CD4-positive, alpha-beta T cell treated with Interleukin-15 for 1 hour (primary cell): ENCODE results near the gene NCAPG2.

Experiments
- DNase-seq: peaks from one replicate; pipeline ENCODE4 v3.0.0-alpha.2; 2020

NCAPG2 gene

DNA sequence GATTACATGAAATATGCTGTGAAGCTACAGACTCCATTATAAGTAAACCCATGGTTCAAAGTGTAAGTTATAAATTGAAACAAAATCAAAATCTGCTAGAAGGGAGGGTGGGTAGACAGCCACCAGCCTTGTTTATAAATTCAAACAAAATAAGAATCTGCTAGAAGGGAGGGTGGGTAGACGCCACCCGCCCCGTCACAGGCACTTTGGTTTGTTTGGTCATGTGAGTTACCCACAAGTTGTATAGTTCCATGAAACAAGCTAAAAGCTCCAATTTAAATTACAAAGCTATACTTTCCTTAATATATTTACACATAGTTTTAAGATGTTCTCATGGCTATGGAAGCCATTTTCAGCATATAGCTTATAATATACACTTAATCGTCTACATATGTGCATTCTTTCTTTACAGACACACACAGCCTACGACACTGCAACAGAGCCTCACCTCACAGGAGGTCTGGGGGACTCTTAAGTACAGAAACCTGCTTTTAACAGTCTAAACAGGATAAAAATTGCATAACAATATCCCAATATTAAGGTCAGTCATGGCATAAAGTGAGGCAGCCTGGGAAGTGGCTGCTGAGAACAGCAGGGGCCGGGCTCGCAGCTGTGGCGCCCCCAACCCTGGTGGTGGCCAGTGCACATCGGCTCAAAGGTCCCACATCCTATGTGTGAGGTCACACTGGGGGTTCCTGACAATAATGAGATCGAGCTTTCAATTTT, 28.1 kb upstream of the NCAPG2 start:
- DNase-seq: no peak

DNA sequence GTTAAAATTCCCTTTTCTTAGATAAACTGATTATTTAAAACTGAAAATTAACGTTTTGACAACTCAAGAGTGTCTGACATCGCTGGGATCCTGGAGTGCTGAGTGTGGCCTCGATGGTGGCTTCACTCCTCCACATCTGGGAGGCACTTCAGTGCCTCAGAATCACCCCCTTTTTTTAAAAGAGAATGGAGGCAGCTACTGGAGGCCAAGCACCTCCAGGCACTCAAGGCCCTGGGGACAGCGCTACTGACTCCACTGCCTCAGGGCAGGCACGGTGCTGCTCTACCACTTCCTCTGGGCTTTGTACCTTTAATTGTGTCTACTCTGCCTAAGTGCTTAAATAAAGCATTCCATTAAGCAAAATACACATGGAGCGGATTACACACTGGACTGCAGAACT, 27.2 kb upstream of the NCAPG2 start:
- no peak for DNase-seq

DNA sequence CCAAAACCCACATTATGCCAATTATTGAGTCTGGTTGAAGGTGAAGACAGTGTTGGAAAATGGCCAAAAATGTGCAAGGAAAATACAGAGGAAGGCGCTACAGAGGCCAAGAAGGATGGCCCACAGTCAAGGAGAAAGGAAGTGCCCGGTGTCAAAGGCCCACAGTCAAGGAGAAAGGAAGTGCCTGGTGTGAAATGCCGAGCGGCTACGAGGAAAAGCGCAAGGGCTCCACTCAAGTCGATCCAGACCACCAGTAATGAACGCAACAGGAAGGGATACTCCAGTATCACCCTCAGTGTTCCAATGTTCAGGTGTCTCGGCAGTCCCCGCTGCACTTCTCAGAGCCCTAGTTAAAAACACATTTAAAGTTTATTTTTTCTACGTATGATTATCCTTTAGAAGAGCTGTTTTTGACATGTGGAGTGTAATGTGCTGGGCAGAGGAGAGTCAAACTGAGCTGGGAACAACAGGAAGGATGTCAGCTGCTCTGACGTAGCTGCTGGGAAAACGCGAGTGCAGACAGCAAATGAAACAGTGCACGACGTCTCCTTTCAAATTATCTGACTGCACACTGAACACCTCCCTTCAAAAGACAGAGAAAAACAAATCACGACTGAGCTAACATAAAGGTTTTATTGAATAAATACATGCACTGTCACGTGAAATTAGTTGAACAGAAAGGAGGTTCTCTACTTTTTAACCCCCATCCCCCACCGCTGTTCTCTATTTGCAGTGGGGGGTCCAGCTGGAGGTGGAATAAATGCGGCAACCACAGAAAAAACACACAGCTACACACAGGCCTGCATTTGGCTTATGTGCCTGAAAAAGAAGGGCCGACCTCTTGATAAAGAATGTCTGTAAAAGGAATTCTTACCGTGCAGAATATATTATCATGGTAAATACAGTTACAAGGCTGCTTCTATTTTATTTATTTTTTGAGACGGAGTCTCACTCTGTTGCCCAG, 26.1 kb upstream of the NCAPG2 start:
- no peak for DNase-seq

DNA sequence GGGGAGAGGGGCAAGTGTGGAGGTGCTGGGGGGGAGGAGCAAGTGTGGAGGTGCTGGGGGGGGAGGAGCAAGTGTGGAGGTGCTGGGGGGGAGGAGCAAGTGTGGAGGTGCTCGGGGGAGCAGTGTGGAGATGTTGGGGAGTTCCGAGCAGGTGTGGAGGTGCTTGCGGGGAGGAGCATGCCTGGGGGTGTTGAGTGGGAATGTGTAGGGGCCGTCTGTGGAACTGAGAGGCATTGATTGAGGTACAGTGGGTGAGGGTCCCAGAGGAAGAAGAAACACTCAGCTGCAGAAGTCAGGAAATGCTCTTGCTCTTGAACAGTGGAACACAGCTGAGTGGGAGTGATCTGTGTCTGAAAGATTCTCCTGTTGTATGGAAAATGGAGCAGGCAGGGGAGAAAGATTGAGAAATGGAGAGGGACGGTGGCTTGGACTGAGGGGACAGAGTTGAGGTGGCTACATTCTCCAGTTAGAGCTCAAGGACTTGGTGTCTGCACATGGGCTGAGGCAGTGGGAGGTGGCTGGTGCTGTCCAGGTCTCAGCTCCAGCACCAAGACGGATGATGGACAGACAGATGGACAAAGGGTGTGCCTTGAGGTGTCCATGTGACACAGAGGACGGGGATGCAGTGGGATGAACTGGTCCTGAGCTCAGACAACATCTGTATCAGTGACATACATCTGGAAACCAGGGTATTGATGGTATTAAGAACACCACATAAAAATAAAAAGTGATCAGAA, 25.2 kb upstream of the NCAPG2 start:
- DNase-seq: no peak

DNA sequence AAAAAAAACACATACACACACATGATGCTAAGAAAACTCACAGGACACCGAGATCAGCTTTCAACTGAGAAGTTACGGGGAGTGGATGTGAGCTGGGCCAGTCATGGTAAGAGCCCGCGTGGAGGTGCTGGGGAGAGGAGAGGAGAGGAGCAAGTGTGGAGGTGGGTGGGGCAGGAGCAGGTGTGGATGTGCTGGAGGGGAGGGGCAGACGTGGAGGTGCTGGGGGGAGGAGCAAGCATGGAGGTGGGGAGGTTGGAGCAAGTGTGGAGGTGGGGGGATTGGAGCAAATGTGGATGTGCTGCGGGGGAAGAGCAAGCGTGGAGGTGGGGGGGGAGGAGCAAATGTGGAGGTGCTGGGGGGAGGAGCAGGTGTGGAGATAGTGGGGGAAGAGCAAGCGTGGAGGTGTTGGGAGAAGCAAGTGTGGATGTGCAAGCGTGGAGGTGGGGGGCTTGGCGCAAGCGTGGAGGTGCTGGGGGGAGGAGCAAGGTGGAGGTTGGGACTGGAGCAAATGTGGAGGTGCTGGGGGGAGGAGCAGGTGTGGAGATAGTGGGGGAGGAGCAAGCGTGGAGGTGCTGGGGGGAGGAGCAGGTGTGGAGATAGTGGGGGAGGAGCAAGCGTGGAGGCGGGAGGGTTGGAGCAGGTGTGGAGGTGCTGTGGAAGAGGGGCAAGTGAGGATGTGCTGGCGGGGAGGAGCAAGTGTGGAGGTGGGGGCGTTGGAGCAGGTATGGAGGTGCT, 24.5 kb upstream of the NCAPG2 start:
- no peak for DNase-seq

DNA sequence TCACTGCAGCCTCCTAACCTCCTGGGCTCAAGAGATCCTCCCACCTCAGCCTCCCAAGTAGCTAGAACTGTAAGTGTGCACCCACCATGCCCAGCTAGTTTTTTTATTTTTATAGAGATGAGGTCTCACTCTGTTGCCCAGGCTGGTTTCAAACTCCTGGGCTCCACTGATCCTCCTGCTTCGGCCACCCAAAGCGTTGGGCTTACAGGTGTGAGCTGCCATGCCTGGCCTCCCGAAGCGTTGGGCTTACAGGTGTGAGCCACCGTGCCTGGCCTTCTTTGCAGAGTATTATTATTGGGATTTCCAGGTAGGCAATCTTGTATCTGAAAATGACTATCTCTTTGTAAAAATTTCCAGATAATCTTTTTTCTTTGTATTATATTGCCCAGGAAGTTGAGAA, 23.1 kb upstream of the NCAPG2 start:
- no peak for DNase-seq

DNA sequence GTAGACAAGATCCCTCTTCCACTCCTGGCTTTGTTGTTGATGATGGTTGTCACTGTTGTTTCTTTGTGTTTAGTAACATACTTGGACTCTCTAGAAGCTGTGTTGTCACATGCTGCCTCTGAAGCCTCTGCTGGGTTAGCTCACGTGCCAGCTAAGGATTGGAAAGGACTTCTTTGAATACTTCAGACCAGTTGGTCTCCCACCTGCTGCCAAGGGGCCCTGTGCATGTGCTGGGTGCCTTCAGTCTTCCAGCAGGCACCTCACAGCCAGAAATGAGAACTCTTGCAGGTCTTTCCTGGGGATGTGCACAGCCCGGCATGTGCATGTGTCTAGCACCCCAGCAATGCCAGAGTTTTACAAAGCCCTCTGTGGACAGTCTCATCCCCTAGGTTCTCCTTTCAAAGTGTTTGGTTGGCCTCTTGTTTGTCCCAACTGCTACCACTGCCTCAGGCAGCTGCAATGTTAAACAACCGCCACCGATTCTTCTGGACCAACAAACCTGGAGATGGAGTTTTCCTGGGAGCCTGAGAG, 21.7 kb upstream of the NCAPG2 start:
- DNase-seq: no peak

DNA sequence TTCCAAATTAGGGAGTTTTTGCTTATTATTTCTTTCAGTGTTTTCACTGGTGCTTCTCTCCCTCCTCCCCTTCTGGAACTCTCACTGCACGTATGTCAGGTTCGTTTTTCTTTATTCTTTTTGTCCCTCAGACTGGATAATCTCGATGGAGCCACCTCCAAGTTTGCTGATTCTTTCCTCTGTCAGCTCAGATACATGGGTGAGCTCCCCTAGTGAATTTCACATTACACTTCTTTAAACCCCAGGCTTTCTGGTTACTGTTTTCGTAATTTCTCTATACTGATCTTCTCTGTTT, 20.8 kb upstream of the NCAPG2 start:
- no peak for DNase-seq

DNA sequence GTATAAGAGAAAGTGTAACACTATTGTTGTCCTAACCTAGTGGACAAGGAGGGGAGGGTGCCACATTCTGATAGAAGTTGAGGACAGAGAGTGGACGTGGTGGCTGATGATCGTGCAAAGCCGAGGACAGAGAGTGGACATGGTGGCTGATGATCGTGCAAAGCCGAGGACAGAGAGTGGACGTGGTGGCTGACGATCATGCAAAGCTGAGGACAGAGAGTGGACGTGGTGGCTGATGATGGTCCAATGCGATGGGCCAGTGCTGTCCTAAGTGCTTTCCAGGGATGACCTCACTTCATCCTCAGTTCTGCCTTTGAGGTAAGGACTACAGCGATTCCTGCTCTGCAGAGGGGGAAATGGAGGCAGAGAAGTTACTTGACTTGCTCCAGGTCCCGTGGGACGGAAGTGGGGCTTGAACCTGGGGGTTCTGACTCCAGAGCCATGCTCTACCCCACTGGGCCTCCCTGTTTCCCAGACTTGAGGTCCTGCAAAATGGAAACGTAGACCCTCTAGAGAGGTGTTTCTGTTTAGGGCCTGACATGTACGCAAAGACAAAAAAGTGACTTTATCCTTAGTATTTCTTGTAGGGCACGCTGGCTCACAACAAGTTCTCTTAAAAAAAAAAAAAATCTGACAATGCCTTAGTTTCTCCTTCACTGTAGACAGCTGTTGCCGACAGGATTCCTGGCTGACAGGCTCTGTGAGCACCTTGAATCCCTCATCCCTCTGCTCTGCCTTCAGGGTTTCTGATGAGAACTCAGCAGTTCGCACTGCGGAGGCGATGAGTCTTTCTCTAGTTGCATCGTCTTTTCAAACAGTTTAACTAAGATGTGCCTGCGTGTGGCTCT, 20.3 kb upstream of the NCAPG2 start:
- DNase-seq: no peak

DNA sequence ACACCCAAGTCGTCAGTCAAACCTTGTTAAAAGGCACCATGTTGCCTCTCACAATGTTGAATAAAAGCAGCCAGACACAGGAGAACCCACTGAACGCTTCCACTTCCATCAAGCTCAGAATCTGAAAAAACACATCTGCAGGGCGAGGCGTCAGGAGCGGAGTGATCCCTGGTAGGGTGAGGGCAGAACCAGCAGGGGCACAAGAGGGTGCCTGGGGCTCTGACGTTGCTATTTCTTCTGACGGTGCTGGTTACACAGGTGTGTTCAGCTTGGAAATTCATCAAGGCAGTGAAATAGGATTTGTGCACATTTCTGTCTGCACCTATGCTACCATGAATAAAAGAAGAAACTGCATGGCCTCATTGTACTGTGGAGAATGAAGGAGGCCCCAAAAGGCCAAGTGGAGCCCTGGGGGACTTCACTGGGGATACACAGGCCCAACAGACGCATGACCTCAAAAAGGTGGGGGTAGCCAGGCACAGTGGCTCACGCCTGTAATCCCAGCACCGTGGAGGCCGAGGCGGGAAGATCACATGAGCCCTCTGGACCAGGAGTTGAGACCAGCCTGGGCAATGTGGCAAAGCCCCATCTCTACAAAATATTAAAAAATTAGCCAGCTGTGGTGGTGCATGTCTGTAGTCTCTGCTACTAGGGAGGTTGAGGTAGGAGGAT, 19.2 kb upstream of the NCAPG2 start:
- no peak for DNase-seq

DNA sequence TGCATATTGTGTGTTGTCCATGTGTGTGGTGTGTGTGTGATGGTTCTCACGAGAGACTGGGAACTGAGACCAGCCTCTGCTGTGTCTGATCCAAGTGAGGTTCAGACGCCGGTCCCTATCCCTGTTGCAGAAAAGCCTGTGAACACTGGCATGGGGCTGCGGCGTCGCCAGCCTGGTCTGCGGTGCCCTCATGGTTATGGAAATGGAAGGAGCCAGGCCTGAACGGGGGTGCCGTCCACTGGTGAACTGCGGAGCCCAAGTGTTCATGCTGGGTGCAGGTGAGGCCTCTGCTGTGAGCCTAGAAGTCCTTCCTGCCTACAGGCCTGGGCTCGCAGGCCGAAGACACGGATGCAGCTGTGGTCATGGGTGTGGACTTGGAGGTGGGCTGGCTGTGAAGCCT, 18.7 kb upstream of the NCAPG2 start:
- no peak for DNase-seq

DNA sequence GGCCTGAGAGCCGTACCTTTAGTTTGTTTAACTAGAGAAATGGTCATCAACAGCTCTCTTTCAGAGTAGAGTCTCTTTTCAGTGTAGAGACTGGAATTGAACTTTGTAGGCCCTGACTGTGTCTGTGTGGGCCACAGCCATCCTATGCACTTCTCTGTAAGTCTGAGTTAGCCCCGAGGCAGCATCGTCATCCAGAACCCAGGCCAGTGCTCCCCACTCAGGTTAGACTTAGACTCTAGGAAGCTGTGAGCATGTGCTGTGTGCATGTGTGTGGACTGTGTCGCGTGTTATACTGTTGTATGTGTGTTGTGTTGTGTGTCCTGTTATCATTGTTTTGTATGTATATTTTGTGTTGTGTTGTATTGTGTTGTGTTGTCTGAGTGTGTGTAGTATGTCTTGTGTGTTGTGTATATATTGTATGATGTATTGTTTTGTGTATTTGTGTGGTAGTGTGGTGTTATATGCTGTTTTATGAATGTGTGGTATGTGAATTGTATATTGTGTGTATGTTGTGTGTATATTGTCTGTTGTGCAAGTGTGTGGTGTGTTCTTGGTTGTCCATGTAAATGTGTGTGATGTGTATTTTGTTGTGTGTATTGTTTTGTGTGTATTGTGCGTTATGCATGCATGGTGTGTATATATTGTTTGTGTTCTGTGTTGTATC, 18.1 kb upstream of the NCAPG2 start:
- DNase-seq: no peak

DNA sequence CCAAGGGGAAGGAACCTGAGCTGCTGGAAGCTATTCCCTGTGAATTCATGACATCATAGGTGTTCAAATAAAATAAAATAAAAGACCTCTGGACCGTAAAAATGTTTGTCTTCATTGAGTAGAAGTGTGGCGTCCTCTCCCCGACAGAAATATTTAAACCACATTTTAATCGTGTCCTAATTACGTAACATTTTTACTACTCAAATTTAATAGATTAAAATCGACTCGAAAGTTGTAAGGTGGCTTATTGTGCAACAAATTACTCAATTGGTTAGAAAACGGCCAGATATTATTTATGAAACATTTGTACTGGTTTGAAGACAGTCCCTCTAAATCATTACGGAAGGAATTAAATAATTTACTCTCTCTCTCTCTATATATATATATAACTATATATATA, 15.5 kb upstream of the NCAPG2 start:
- DNase-seq: no peak

DNA sequence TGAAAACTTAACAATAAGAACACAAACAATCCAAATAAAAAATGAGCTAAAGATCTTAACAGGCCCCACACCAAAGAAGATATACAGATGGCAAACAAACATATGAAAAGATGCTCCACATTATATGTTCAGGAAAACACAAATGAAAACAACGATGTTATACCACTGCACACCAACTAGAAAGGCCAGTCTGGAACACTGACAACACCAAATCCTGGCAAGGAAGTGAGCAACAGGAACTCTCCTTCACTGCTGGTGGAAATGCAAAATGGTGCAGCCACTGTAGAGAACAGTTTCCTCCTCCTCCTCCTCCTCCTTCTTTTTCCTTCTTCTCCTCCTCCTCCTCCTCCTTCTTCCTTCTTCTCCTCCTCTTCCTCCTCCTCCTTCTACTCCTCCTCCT, 12.2 kb upstream of the NCAPG2 start:
- no peak for DNase-seq

DNA sequence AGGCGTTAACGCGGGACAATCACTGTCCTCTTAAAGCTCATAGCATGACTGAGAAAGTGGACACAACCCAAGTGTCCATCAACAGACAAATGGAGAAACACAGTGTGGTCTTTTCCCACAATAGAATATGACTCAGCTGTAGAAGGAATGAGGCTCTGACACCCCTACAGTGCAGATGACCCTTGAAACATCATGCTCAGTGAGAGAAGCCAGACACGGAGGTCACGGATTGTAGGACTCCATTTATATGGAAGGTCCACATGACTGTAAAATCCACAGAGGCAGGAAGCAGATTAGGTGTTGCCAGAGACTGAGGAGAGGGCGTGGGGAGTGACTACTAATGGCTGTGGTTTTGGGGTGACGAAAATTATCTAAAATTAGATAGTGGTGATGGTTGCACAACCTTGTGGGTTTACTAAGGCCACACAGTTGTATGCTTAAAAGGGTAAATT, 6.1 kb upstream of the NCAPG2 start:
- peak; percentile 69 for DNase-seq

DNA sequence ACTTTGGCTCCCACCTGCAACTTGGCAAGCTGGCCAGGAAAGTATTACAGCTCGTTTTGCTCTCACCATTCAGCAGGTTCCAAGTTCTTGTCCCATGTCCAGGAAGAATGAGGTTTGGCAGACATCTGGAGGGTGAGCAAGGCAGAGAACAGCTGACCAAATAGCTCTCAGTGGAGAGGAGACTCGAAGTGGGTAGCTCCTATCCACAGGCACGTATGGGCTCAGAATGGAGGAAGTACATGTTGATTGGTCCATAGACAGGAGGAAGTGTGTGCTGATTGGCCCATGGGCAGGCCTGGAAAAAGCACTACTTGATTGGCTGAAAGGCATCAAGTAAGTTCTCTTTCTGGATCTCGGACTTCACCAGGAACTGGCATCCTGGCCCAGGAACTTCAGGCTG, 3.0 kb upstream of the NCAPG2 start:
- no peak for DNase-seq

DNA sequence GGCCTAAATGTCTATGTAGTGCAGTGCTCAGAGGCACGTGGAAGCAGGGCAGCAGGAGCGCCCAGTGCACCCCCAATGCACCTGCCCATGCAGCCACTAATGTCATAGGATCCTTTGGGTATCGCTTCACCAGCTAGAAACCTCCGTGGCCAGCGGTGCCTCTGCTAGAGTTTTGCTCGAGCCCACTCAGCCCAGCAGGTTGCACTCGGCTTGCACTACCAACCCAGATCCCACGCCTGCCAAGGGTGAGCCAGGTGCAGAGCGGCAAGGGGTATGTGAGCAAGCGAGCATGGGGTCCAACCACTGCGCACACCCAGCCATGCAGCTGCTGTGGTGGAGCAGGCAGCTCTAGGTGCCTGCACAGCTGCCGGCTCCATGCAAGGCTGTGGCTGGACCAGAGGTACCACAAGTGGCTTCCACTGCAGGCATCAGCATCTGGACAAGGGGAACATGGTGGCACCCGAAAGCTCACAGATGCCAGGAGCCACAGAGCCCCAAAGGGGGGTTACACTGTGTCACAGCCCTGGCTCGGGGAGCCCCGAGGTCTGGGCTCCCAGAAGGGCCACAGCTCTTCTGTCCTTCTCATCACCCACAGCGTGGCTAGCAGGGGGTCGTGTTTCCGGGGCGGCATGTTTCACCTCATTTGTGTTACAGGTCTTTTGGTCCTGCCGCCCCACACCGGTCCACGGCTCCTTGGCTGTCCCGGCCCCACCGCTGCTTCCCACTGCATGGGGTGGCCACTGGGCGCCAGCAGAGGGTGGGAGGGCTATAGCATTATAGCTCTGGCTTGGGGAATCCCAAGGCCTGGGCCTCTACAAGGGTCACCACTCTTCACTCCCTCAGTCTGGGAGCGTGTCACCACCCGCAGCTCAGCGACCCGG, 2.3 kb upstream of the NCAPG2 start:
- DNase-seq: no peak

DNA sequence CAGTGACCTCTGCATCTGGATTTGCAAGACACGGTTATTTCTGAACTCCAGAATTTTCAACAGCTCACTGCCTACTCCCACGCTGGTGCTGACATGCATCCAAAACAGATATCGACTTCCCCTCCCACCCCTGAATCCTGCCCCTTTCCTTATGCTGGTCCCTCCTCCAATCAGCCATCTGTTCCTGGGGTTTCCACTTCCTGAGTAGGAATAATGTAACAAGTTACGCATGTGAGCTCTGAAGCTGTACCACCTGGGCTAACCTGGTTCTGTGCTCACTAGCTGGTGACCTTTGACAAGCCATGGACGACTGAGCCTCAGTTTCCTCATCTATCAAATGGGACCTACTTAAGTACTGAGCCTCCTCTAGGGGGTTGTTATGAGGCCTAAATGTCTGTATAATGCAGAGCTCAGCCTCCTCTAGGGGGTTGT, 1.7 kb upstream of the NCAPG2 start:
- no peak for DNase-seq

DNA sequence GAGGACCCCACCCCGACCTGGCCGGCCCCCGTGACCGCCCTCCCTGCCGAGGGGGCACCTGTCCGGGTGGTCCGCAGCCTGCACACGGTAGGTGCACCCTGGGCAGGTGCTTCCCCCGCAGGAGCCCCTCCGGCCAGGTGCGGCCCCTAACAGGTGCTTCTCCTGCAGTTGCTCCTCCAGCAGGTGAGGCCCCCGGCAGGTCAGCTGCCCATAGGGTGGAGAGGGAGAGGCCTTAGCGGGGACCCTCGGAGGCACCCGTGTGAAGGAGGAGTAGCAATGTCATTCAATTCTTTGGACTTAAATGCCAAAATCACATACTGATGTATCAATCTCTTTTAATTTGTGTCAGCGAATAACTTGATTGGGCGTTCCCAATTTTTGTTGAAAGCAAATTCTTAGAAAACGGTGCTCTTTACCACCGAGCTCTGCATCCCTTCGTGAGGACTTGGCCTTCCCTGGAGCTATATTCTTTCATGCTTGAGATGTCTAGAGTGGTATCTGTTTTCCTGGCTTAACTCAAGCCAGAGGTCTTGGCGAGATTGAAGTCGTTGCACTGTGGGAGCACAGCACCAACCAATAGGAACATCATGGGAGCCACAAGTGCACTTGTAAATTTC, 738 bp upstream of the NCAPG2 start:
- no peak for DNase-seq
